SH-SY5Y (cell line): ENCODE data around the gene ERCC2.

ENCODE experiments used
- GATA2 ChIP-seq: IDR thresholded peaks from 2 replicates; pipeline ENCODE4 v1.6.1; 2011; ENCODE audit warnings: mild to moderate bottlenecking, low read depth, low read length
- GATA3 ChIP-seq: IDR thresholded peaks from 2 replicates; pipeline ENCODE4 v1.6.1; 2011; ENCODE audit warnings: low read depth, mild to moderate bottlenecking, low read length, moderate library complexity

GRCh38 chr19:45355402-45355801 is 15.0 kb downstream of the ERCC2 start:
- TF ChIP-seq GATA3: no peak
- TF ChIP-seq GATA2: no peak
